GM12892 (cell line): Measurements from ENCODE around the gene IVD.

ENCODE experiments used
- POLR2A ChIP-seq: IDR thresholded peaks from 2 replicates; pipeline ENCODE4 v1.6.1; 2011; ENCODE audit warnings: low read depth, low read length, control low read depth
- POLR2AphosphoS5 ChIP-seq: IDR thresholded peaks from 2 replicates; pipeline ENCODE4 v1.6.1; 2011; ENCODE audit warnings: low read depth, low read length, control low read depth

- TF ChIP-seq POLR2A (no peak), POLR2AphosphoS5 (no peak)
Observed at GRCh38 chr15:40372981-40373380, 32.6 kb upstream of the IVD start.
